Activated CD8-positive, alpha-beta memory T cell treated with anti-CD3 and anti-CD28 coated beads, Interleukin-2, amount 50 U/mL, for 24 hours (primary cell): ENCODE results near the gene SUSD5.
"Not testable (repeated sequence)": the region's sequence is repeated elsewhere in the genome, so short reads cannot be mapped to it uniquely, and the experiment has no call there.

Source experiments
- DNase-seq: peaks from one replicate; pipeline ENCODE4 v3.0.0-alpha.2; 2020; ENCODE audit errors: extremely low read depth

SUSD5 gene

DNA sequence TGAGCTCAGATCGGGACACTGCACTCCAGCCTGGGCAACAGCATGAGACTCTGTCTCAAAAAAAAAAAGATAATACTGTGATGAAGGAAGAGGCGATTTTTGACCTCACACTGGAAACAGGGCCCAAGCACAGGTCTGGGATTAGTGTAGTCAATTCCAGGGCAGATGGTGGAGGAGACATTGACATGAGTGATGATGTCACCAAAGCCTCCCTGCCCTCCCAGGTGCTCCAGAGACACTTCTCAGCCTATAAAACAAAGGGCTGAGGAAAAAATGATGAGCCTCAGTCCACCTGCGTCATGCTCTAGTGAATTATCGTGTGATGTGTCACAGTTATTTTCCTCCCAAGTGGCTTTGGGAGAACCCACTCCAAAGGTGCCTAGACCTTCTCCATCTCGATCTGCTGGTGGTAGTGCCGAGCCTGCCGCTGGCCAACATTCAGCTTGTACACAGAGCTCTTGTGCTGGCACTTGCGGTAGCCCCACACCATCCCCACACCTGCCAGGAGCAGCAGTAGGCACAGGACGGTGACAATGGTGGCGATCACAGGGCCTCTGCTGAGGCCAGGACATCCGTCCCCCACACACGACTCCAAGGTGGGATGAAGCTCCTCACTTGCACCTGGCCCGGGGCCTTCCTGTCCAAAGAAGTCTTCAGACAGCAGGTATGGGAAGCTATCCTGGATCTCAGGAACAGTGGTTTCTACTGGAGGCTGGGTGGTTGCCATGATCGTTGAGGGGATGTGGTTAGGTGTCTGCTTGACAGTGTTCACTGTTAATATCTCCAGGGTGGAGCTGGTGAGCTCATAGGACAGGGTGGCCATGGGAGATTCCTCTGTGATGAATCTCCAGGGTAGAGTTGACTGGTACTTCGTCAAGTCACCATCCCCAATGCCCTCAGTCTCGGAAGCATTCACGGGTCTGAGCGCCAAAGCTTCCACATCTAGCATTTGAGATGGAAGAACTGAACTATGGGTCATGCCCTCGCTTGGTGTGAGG lies 65.9 kb downstream of the SUSD5 start:
- no peak for DNase-seq

DNA sequence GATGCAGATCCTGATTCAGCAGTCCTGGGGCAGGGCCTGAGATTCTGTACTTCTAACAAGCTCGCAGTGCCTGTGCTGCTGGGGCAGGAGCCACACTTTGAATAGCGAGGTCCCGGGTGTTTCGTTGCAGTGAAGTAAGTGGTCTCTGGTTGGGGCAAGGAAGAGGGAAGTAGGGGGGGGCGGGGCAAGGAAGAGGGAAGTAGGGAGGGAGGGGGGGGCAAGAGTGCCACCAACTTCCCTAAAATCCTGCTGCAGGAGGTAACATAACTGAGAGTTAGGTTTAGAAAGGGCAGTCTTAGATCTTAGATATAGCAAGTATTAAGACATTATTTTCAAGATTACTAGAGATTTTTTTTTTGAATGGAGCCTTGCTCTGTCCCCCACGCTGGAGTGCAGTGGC lies 69.3 kb downstream of the SUSD5 start:
- no peak for DNase-seq

DNA sequence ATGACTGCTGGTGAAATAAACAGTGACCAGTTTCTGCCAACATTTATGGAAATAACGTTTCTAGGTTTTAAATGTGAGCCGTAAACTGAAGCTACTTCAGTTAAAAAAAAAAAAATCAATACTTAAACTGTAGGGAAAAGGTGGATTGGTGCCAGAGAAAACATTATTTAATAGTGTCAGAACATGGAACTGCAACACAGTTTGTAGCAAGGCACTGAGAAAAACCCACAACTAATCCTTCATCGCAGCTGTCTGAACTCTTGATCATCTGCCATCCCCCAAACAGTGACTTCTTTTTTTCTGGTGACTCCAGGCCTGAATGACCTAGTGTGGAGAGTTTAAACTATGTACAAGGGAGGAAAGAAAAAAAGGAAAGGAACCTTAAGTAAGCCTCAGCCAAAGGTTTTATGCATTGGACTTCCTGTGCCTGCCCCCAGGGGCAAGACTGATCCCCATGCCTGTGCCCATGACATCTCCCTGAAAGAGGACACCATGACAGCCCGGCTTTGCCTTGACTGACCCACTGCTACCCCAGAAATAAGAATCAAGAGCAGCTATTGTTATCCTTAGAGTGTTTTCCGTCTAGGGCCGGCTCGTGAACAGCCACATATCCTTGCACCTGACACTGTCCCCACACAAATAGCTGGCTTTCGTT lies 71.7 kb downstream of the SUSD5 start:
- DNase-seq = no peak

DNA sequence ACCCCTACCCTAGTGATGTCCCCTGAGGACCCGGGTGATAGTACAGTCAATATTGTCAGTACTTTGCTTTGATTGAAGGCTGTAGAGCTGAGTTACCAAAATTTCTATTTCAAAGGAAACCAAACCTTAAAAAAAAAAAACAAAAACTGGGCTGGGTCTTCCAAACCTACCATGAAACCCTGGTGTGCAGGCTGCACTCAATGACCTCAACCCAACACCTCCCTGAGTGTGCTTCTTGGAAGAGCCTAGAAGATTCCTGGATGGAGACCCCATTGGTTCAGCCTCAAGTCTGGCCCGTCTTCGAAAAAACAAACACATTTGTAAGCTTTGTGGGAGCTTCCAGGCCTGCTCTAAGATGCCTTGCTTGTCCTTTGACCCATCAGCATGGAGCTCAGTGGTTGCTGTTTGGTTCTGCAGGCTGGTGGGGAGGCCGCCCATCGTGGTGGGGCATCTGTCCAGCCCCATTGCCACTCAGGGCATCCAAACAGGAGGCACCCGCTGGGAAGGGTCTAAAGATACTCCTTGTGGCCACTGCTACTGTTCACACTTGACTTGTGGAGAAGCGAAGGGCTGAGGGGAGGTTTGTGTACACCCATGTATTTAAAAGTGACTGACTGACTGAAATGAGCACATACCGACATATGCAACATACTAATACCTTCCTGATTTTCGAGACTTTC lies 72.6 kb downstream of the SUSD5 start:
- no peak for DNase-seq

DNA sequence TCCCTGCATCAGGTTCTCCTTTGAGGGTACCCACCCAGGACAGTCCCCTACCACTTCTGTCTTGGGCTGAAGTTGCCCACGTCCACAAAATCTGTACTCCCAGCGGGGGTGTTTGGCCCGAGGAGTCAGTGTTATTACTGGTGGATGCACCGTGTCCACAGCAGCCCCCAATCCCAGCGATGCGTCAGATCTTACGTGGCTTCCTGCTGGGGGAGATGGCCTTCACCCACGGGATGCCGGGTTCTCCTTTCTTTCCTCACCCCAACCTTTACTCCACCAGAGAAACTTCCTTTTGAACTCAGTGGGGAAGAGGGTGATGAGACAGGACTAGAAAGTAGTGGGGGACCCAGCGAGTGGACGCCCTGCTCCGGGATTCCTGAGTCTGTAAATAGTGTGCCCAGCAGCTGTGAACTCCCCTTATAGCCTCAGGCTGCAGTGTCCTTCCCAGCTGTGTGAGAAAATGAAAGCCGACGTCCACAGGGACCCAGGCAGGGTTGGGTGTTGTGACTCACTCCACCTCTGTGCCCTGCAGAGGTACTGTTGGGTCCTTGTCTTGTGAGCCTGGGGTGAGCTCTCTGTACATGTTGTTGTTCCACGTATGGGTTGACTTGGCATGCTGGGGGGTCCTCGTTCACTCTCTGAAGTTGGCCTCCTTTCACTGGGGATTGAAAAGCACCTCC lies 73.2 kb downstream of the SUSD5 start:
- DNase-seq = no peak

DNA sequence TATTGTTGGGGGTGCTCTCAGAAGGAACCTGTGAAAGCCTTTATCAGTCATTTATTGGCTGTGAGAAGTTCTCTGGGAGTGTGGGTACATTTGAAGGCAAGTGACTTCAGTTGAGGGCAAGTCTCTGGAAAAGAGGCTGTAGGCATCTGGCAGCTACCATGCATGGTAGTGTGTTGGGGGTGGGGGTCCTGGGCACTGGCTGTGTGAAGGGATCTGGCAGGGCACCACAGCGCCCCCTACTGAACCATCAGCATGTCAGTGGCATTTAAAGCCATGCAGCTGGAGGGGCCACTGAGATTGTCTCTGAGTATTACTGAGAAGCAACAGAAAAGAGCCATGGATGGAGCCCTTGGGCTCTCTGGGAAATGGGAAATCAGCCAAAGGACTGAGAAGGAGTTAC lies 74.2 kb downstream of the SUSD5 start:
- no peak for DNase-seq

DNA sequence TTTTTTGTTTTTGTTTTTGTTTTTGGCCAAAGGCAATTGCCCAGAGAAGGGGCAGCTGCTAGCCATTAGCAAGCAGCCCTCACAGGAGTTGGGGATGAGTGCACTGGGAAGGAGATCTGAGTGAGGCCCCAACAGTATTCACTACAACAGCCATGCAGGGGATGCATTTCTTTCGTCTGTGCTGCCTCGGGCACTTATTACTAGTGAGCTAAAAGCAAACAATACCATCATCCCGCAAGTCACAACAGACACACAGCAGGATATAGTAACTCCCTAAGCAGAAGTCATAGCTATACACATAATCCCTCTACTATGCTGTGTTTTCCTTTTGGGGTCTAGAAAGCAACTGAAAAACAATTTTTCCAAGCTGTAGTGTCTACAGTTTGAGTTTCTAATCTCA lies 77.6 kb downstream of the SUSD5 start:
- DNase-seq = no peak

DNA sequence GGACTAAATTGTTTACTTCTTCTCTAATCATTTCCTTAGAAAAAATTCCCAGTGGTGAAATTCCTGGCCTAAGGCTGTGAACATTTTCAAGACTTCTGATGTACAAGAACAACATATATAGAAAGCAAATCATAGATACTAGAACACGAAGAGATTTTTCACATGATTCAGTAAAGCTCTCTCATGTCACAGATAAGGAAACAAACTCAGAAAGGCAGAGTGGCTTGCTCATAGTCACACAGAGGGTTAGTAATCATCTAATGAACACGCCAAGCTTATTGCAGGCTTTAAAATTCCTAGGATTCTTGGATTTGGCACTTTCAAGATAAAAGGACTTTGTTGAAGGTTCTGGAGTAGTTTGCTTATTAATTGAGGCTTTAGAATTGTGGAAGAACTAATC lies 78.6 kb downstream of the SUSD5 start:
- DNase-seq = no peak

DNA sequence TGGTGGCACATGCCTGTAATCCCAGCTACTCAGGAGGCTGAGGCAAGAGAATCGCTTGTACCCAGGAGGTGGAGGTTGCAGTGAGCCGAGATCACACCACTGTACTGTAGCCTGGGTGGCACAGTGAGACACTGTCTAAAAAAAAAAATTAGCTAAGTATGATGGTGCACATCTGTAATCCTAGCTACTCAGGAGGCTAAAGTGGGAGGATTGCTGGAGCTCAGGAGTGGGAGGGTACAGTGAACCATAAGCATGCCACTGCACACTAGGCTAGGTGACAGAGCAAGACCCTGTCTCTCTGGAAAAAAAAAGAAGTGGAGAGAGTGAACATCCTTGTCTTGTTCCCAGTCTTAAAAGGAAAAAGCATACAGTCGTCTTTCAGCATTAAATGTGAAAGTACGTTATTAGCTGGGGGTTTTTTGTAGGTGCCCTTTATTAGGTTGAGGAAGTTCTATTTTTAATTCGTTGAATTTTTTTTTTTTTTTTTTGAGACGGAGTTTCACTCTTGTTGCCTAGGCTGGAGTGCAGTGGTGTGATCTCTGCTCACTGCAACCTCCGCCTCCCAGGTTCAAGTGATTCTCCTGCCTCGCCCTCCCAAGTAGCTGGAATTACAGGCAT lies 79.5 kb downstream of the SUSD5 start:
- not testable (repeated sequence) for DNase-seq

DNA sequence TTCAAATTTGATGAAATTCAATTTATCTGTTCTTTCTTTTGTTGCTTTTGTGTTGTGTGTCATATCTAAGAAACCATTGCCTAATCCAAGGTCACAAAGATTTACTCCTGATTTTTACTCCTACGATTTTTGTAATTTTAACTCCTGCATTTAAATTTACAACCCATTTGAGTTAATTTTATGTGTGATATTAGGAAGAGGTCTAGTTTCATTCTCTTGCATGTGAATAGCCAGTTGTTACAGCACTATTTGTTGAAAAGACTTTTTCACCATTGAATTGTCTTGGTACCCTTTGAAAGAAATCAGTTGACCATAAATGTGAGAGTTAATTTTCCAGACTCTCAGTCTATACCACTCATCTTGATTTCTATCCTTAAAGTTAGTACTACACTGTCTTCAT lies 80.9 kb downstream of the SUSD5 start:
- DNase-seq = no peak

DNA sequence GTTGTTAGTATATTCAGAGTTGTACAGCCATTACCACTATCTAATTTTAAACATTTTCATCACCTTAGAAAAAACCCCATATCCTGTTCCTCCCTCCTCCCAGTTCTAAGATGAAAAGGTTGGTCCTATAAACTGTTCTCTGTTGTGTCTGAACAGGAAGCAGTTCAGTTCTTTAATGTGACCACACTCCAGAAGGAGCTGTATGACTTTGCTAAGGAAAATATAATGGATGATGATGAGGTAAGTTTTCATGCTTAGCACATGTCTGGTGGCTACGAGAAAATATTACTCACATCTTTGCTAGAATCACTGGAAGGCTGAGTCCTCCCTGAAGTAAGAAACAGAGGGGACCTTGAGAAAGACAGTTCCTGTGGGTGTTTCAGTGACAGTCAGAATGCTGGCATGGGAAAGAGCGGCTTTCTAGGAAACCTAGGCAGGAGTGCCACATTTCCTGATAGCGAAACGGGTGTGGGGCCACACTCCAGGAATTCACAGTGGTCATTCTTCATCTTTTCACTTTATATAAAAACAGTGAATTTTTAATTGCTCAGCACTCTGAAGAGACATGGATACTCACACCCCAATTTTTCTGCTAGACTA lies 84.5 kb downstream of the SUSD5 start:
- no peak for DNase-seq

DNA sequence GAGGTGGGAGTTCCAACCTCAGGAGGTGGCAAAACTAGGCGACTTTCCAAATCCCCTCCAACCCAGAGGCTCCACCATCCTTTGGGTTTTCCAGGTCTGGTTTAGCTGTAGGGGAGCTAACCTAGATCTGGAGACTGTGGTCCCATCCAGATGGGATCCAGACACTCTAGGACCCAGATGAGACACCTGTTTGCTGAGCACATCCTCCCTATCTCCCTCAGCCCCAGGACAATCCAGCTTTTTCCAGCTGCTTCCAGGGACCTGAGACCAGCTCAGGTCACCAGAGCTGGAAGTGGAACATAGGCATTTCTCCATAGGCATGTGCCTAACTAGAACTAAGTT lies 86.6 kb downstream of the SUSD5 start:
- no peak for DNase-seq

DNA sequence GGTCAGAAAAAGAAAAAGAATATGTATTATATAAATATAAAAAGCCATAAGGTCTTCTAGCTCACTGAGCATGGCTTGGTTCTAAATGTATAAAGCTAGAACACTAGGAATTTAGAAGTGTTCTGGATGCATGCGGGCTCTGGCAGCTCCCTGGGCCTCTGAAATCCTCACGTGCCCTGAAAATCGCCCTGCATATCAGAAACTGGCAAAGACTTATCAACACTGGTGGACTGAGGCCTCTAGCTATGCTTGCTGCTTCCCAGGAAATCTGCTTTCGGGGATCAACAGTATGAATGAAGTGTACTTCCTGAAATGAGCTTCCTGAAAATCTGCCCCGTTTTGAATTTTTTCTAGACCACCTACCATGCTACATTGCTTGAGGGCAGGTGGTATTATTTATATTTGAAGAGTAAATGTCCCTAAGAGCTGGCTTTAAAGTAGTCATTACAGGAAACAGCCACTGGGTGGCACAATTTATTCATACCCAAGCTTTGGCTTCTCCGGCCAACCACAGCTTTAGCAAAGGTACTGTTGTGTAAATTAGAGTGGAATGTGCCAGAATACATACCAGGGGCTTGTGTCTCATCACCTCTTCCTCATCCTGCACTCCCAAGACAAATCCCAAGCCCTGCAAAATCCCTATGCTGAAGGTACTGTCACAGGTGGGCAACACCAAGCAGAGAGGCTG lies 87.1 kb downstream of the SUSD5 start:
- peak; percentile 3 for DNase-seq

DNA sequence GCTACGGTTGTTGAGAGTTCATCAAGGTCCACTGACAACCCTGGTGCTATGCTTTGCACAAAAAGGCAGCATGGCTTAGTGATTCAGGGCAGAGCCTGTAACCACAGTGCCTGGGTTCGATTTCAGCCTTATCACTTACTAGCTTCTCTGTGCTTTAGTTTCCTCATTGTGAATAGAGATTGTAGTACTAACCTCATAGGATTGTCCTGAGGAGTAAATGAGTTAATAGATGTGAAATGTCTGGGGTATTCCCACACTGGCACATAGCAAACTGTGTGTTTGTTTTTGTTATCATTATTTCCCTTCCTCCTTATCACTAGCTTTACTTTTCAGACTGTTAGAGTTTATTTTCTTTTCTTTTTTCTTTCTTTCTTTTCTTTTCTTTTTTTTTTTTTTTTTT lies 88.5 kb downstream of the SUSD5 start:
- no peak for DNase-seq

DNA sequence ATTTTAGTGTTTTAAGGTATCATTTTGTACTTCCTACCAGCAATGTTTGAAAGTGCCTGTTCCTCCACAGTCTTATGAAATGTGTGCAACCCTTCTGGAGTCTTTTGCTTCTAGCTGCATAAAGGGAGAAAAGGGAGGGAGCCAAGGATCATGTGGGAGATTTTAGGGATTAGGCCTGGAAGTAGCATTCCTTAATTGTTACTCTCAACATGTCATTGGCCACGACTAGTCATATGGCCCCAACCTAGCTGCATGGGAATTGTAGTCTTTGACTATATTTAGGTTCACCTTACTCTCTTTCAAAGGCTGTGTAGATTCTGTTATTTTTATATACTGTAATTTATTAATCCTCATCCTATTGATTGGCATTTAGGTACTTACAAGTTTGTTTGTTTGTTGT lies 89.9 kb downstream of the SUSD5 start:
- no peak for DNase-seq

DNA sequence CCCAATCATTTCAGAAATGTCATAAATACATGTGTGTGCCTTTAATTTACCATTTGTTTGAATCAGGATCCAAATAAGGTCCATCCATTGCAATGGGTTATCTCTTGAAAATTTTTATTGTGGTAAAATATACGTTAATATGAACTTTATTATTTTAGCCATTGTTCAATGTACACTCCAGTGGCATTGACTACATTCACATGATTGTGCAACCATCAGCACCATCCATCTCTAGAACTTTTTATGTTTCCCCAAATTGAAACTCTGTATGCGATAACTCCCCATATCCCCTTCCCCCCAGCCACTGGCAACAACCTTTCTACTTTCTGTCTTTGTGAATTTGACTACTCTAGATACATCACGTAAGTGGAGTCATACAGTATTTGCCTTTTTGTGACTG lies 92.8 kb downstream of the SUSD5 start:
- no peak for DNase-seq

DNA sequence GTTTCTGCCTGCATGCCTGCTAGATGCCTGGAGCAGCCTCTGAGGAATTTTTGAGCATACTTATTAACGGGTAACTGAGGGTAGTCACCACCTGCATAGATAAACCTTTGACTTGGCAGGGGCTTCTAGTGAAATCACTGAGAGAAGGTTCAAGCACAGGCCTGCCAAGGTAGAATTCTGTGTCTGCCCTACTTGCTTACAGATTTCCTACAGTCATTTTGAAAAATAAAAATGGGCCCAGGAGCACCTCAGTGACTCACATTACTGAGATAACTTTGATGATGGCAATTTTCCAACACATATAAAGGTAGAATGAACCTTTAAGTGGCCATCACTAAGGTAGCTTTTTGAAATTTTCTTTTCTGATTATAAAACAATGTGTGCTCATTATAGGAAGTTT lies 94.0 kb downstream of the SUSD5 start:
- DNase-seq = no peak

DNA sequence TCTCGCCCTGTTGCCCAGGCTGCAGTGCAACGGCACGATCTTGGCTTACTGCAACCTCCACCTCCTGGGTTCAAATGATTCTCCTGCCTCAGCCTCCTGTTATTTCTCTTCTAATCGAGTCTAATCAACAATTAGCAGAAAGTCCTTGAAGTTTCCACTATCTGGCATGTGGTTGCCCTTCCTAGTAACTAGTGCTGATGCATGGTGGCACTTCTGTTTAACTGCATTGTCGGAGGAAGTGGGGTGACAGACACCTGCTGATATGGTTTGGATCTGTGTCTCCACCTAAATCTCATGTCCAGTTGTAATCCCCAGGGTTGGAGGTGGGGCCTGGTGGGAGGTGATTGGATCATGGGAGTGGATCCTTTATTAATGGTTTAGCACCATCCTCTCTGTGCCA lies 95.6 kb downstream of the SUSD5 start:
- no peak for DNase-seq

DNA sequence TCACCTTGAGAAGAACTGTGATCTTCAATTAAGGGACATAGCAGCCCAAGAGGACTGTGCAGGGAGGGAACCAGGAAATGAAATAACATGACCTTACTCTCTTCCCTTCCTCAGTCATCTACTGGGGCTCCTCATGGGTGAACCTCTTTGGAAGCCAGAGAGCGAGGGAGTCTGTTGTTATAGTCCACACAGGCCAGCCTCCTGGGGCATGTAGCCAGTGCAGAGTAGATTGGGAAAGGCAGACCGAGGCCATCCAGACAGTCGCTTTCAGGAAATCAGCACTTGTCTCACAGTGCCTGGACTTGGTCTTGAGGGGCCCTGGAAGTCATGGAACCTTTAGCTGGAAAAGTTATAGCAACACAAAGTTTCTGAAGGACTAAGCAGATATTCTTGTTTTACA lies 98.7 kb downstream of the SUSD5 start:
- no peak for DNase-seq

DNA sequence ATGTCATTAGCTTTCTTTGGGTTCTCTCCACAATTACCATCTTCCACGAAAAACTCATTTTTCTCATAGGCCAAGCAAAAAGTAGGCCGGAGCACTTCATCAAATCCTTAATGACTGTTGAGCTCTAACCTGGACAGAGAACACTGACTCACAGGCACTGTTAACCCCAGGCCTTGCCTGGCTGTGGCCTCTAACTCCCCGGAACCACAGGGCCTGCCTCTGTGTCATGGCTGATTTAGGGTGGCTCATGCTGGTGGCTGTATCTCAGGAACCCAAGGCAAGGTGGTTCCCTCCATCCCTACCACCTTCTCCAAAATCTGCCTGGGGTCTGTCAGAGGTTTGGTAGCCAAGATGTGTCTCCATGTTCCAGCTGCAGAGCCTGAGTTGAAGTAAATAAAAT lies 101.1 kb downstream of the SUSD5 start:
- DNase-seq = no peak
